B cell (primary cell): ENCODE results near the gene SCUBE1. TPM values are rescaled to one million over a fixed set of nuclear protein-coding genes. Genes with fewer than 3 reads are reported as not detected.

Source experiments
- ATAC-seq: fragments of 200-7000 bp; cut with Tn5 transposase; one replicate; pipeline ENCODE4 v1.10.0; 2021; ENCODE audit warnings: low read depth, mild to moderate bottlenecking, moderate number of reproducible peaks, moderate library complexity
- CTCF ChIA-PET: fragments of 350-600 bp; sonication (Branson Sonifier 250); formaldehyde crosslinking; loops from one replicate; lab custom pipeline; 2021; ENCODE audit warnings: antibody characterized with exemption, inconsistent platforms; lab: Charles Lee
- POLR2A ChIA-PET: fragments of 350-600 bp; sonication (Branson Sonifier 250); formaldehyde crosslinking; loops from one replicate; lab custom pipeline; 2021; ENCODE audit warnings: antibody characterized with exemption; lab: Charles Lee
- DNase-seq: peaks from one replicate; pipeline ENCODE4 v3.0.0; 2013
- H2AFZ ChIP-seq: 2 replicates; pipeline ENCODE4 v1.6.1; 2012; ENCODE audit warnings: mild to moderate bottlenecking, low read depth, low read length; ENCODE audit not compliant: insufficient read depth, poor library complexity, severe bottlenecking
- H3K27ac ChIP-seq, 2 donors: 1 replicate in 1 of 2; 2 replicates in 1 of 2; pipeline ENCODE4 v1.5.1; 2012 to 2013; ENCODE audit warnings: low read length in 2 of 2, mild to moderate bottlenecking in 2 of 2, moderate library complexity in 1 of 2
- H3K27me3 ChIP-seq, 4 experiments: fragments of 200-600 bp in 1 of 4; sonication (generic) in 1 of 4; replicated peaks in 1 of 4; 1 replicate in 2 of 4; 2 replicates in 2 of 4; pipeline versions ENCODE4 v1.6.1 to v1.7.0; 2013 to 2016; ENCODE audit warnings: low read length in 3 of 4, mild to moderate bottlenecking in 2 of 4, mixed read lengths in 1 of 4, moderate library complexity in 1 of 4; ENCODE audit not compliant: insufficient read depth in 4 of 4, control insufficient read depth in 3 of 4; ENCODE audit errors: control extremely low read depth in 1 of 4
- H3K36me3 ChIP-seq, 2 experiments: replicated peaks in 1 of 2; 1 replicate in 1 of 2; 2 replicates in 1 of 2; pipeline versions ENCODE4 v1.6.1 to v1.7.1; 2013; ENCODE audit warnings: low read length in 1 of 2; ENCODE audit not compliant: insufficient read depth in 2 of 2, control insufficient read depth in 1 of 2; ENCODE audit errors: control extremely low read depth in 1 of 2, extremely low read depth in 1 of 2
- H3K4me1 ChIP-seq, 2 donors: fragments of 200-600 bp in 1 of 2; sonication (generic) in 1 of 2; 1 replicate in 1 of 2; 2 replicates in 1 of 2; pipeline versions ENCODE4 v1.5.1 to v1.6.1; 2013 to 2017; ENCODE audit warnings: low read length in 2 of 2; ENCODE audit not compliant: control insufficient read depth in 2 of 2, insufficient read depth in 2 of 2
- H3K4me2 ChIP-seq: replicated peaks from 2 replicates; pipeline ENCODE3; 2012; ENCODE audit warnings: mild to moderate bottlenecking, low read depth, low read length; ENCODE audit not compliant: poor library complexity, severe bottlenecking
- H3K4me3 ChIP-seq, 5 experiments: fragments of 200-600 bp in 1 of 5; sonication (generic) in 1 of 5; 1 replicate in 3 of 5; 2 replicates in 2 of 5; pipeline versions ENCODE4 v1.5.1 to v1.7.0; 2011 to 2016; ENCODE audit warnings: low read length in 4 of 5, mild to moderate bottlenecking in 4 of 5, low read depth in 2 of 5, control low read depth in 1 of 5, moderate library complexity in 1 of 5; ENCODE audit not compliant: insufficient read depth in 1 of 5; ENCODE audit errors: control extremely low read depth in 1 of 5, extremely low read depth in 1 of 5
- H3K79me2 ChIP-seq: fragments of 200-600 bp; sonication (generic); one replicate; pipeline ENCODE4 v1.6.0; 2016; ENCODE audit warnings: low read length; ENCODE audit not compliant: control insufficient read depth, insufficient read depth
- H3K9ac ChIP-seq: fragments of 200-600 bp; sonication (generic); 2 replicates; pipeline ENCODE4 v1.6.1; 2017; ENCODE audit warnings: mild to moderate bottlenecking, low read length, moderate library complexity
- H3K9me3 ChIP-seq, 3 donors: one replicate each; pipeline versions ENCODE4 v1.6.1 to v1.7.1; 2013; ENCODE audit warnings: low read length in 2 of 3; ENCODE audit not compliant: control insufficient read depth in 2 of 3, insufficient read depth in 1 of 3; ENCODE audit errors: control extremely low read depth in 1 of 3
- H4K20me1 ChIP-seq: 2 replicates; pipeline ENCODE4 v1.6.0; 2012; ENCODE audit warnings: mild to moderate bottlenecking, low read length; ENCODE audit not compliant: insufficient read depth, control insufficient read depth, poor library complexity, severe bottlenecking
- H3K27ac Mint-ChIP-seq: one replicate; pipeline ENCODE4 v1.8.0; 2021; ENCODE audit warnings: mixed read lengths
- H3K27me3 Mint-ChIP-seq: one replicate; pipeline ENCODE4 v1.8.0; 2021; ENCODE audit warnings: mixed read lengths
- H3K4me1 Mint-ChIP-seq: one replicate; pipeline ENCODE4 v1.8.0; 2021; ENCODE audit warnings: mixed read lengths
- H3K4me3 Mint-ChIP-seq: one replicate; pipeline ENCODE4 v1.8.0; 2021; ENCODE audit warnings: mixed read lengths
- H3K9me3 Mint-ChIP-seq: one replicate; pipeline ENCODE4 v1.8.0; 2022; ENCODE audit warnings: mixed read lengths; ENCODE audit not compliant: insufficient read depth
- EZH2 ChIP-seq: IDR thresholded peaks from 2 replicates; pipeline ENCODE4 v1.6.1; 2012; ENCODE audit warnings: borderline replicate concordance, low read depth, mild to moderate bottlenecking, moderate library complexity, low read length; ENCODE audit not compliant: insufficient read depth, poor library complexity, severe bottlenecking
- WGBS: methylation state at CpG from one replicate; pipeline ENCODE4 v1.1.5; 2013; ENCODE audit warnings: missing lambda C conversion rate; ENCODE audit not compliant: insufficient coverage; 5-methylcytosine and 5-hydroxymethylcytosine counted together
- intact Hi-C: fragments of 100-400 bp; cut with micrococcal nuclease; formaldehyde crosslinking; loops from one replicate; pipeline ENCODE4 v1.10.0; 2022
- polyA plus RNA-seq: library from polyadenylated mRNA; depleted of rRNA; stranded (reverse); fragments of >200 nt; gene quantifications from 2 replicates; pipeline ENCODE4 v1.2.3, GENCODE V29; 2012
- total RNA-seq, 2 donors: library from RNA; stranded (reverse); fragments of 120-200 nt in 1 of 2; gene quantifications; 1 replicate in 1 of 2; 2 replicates in 1 of 2; pipeline versions ENCODE4 v1.2.3 to v1.2.4, GENCODE V29; 2013 to 2022
- TF ChIP-seq, protein P1 (sequence below): fragments of 200-600 bp; IDR thresholded peaks from one replicate; pipeline ENCODE4 v1.8.0; 2022; ENCODE audit warnings: antibody characterized with exemption, mild to moderate bottlenecking

The SCUBE1 gene
- total and polyA plus RNA-seq, 2 donors (not counting 1 experiment from before 2014, with no cell fraction given): not detected

DNA sequence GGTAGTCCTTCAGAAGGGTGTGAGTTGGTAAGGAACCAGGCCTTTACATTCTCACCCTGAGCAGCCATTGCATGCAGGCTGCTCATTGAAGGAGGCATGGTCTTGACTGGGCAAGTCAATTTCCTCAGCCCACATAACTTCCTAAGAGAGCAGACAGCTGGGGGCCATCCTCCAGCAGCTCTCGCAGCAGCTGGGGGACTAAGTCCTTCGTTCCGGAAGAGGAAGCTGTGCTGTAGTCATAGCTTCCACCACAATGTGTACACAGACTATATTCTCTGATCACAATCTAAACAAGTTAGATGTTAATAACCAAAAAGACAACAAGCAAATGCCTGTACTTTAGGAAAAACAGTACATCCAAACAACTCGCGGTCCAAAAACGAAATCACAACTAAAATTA lies 38.5 kb upstream of the SCUBE1 start:
- ChIA-PET POLR2A (no interaction called here), CTCF (interaction anchor here (1.3 kb wide), 1 partner anchor 13 kb away, joined by 5 read pairs; no protein-coding TSS in a partner anchor)
- no peaks in the 10 kb centered on the region for H3K9me3 Mint-ChIP-seq
- TF ChIP-seq EZH2: no peak
- TF ChIP-seq, protein P1, sequence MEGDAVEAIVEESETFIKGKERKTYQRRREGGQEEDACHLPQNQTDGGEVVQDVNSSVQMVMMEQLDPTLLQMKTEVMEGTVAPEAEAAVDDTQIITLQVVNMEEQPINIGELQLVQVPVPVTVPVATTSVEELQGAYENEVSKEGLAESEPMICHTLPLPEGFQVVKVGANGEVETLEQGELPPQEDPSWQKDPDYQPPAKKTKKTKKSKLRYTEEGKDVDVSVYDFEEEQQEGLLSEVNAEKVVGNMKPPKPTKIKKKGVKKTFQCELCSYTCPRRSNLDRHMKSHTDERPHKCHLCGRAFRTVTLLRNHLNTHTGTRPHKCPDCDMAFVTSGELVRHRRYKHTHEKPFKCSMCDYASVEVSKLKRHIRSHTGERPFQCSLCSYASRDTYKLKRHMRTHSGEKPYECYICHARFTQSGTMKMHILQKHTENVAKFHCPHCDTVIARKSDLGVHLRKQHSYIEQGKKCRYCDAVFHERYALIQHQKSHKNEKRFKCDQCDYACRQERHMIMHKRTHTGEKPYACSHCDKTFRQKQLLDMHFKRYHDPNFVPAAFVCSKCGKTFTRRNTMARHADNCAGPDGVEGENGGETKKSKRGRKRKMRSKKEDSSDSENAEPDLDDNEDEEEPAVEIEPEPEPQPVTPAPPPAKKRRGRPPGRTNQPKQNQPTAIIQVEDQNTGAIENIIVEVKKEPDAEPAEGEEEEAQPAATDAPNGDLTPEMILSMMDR: no peak
- H3K27me3 Mint-ChIP-seq: peaks cover 36% of the 10 kb centered on the region
- H3K4me3 Mint-ChIP-seq: no peak overlapping the region
- Histone ChIP-seq H3K9me3 (no peaks in the 10 kb centered on the region), H3K9ac (no peak overlapping the region), H3K4me3 (no peak overlapping the region), H3K27me3 (peaks cover 0 to 23% (median 2%) of the 10 kb centered on the region in 4 experiments), H2AFZ (no peak overlapping the region), H3K4me2 (no peak overlapping the region), H4K20me1 (no peaks in the 10 kb centered on the region), H3K27ac (no peak overlapping the region), H3K79me2 (no peaks in the 10 kb centered on the region), H3K4me1 (peaks cover 2 to 3% of the 10 kb centered on the region in 2 donors), H3K36me3 (no peaks in the 10 kb centered on the region)
- intact Hi-C loops: no loop called here
- DNase-seq (no peak), ATAC-seq (no peak)
- 0% methylated on average over 1 of the region's 6 CpGs for WGBS
- peaks cover 3% of the 10 kb centered on the region for H3K4me1 Mint-ChIP-seq
- no peak overlapping the region for H3K27ac Mint-ChIP-seq

DNA sequence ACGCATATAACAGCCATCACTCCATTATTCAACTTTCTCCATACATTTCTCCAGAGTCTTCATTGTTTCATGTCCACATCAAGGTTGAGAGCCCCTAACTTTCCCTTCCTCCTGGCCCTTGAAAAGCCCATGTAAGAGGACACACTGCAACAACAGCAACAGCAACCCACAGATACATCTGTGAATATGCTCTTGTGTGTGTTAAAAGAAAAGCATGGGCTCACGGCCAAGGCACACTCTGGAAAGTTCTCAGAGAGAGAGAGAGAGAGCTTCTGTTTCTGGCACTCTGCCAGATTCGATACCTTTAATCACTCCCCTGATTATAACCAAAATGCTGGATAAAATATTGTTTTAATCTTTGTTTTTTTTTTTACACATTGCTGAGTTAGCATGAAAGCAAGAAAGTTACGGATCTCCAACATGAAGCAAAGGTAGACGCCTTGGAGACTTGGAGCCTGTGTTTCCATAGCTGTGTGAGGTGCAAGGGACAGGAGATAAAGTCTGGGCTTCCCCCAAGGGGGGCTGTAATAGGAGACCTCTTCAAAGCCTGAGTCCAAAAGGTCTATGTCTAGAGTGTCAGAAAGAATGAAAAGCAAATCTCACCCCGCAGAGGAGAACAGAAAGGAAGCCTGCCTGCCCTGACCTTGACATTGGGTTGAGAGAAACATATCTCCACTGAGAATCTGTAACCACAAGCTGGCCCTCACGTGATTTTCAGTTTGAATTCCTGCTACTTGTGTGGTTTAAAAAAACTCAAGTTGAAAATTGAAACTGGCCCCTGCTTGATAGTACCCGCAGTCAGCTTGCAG lies 34.9 kb upstream of the SCUBE1 start:
- Mint-ChIP-seq H3K27me3 (peaks cover 48% of the 10 kb centered on the region), H3K4me3 (no peak overlapping the region), H3K9me3 (no peaks in the 10 kb centered on the region), H3K27ac (no peak overlapping the region), H3K4me1 (no peaks in the 10 kb centered on the region)
- TF ChIP-seq, protein P1: no peak
- TF ChIP-seq EZH2: no peak
- peaks cover 0 to 10% (median 5%) of the 10 kb centered on the region in 3 donors for H3K9me3 ChIP-seq
- WGBS: 30% methylated on average over 3 of the region's 8 CpGs
- H3K36me3 ChIP-seq: no peaks in the 10 kb centered on the region
- H3K27ac ChIP-seq: no peak overlapping the region
- H3K79me2 ChIP-seq: no peaks in the 10 kb centered on the region
- H2AFZ ChIP-seq: no peak overlapping the region
- intact Hi-C loops: no loop called here
- no peaks in the 10 kb centered on the region for H4K20me1 ChIP-seq
- H3K4me2 ChIP-seq: no peak overlapping the region
- ChIA-PET POLR2A (no interaction called here), CTCF (interaction anchor here (1.3 to 1.9 kb wide), 2 partner anchors 12 to 149 kb away, joined by 3 to 5 read pairs; no protein-coding TSS in a partner anchor)
- H3K9ac ChIP-seq: no peak overlapping the region
- H3K4me3 ChIP-seq: no peak overlapping the region
- no peak for DNase-seq
- no peaks in the 10 kb centered on the region for H3K4me1 ChIP-seq
- peaks cover 0 to 29% (median 8%) of the 10 kb centered on the region in 4 experiments for H3K27me3 ChIP-seq
- no peak for ATAC-seq
